SK-N-MC (cell line): ENCODE measurements around the gene KMT2C.
"Not testable (repeated sequence)": the region's sequence is repeated elsewhere in the genome, so short reads cannot be mapped to it uniquely, and the experiment has no call there.

Experiments
- DNase-seq: peaks from one replicate; pipeline ENCODE4 v3.0.0-alpha.2; 2011; ENCODE audit warnings: low read depth, low spot score
- H3K27ac ChIP-seq: fragments of 200-600 bp; sonication (generic); 2 replicates; pipeline ENCODE4 v1.5.1; 2016; ENCODE audit warnings: mixed run types
- H3K36me3 ChIP-seq: fragments of 200-600 bp; sonication (generic); 2 replicates; pipeline ENCODE4 v1.6.1; 2017; ENCODE audit warnings: antibody characterized with exemption, low read length, mixed read lengths; ENCODE audit not compliant: insufficient read depth
- H3K4me3 ChIP-seq: fragments of 200-600 bp; sonication (generic); 2 replicates; pipeline ENCODE4 v1.5.1; 2016
- H3K9ac ChIP-seq: fragments of 200-600 bp; sonication (generic); 2 replicates; pipeline ENCODE4 v1.8.0; 2017; ENCODE audit warnings: mixed run types, mixed read lengths; ENCODE audit not compliant: insufficient read length
- H3K9me3 ChIP-seq: fragments of 200-600 bp; sonication (generic); 2 replicates; pipeline ENCODE4 v1.6.1; 2017; ENCODE audit warnings: low read depth, mild to moderate bottlenecking, antibody characterized with exemption, low read length, moderate library complexity, mixed read lengths
- EZH2 ChIP-seq: fragments of 200-600 bp; sonication (generic); IDR thresholded peaks from one replicate; pipeline ENCODE4 v1.6.1; 2017; ENCODE audit warnings: antibody characterized with exemption
- FOXP2 ChIP-seq: optimal IDR thresholded peaks from 2 replicates; pipeline ENCODE3; 2011; ENCODE audit warnings: mild to moderate bottlenecking, moderate library complexity; ENCODE audit not compliant: insufficient read depth; ENCODE audit errors: extremely low read length, control extremely low read depth
- POLR2AphosphoS5 ChIP-seq: IDR thresholded peaks from 2 replicates; pipeline ENCODE4 v1.6.1; 2012; ENCODE audit warnings: mild to moderate bottlenecking, low read depth, low read length, borderline replicate concordance

Gene KMT2C

DNA sequence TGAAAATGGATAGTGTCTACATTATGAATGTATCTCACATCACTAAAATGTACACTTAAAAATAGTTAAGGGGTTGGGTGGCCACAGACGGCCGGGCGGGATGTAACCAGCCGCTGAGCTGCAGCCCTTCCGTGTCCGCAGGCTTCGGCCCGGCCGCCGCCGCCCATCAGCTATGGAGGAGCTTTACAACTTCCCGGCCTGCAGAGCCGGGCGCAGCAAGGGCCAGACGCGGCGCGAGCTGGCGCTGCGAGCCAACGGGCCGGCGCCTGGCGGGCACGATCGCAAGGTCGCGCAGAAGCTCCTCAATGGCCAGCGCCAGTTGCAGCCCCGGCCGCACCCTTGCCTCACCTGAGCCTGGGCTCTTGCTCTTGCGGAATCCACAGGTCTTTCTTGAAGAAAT is 69.1 kb downstream of the KMT2C start:
- DNase-seq: no peak
- H3K9ac ChIP-seq: no peak overlapping the region
- no peak overlapping the region for H3K27ac ChIP-seq

GRCh38 chr7:152365982-152366603 is 69.7 kb downstream of the KMT2C start:
- Histone ChIP-seq H3K36me3 (peaks cover 5% of the 10 kb centered on the region), H3K9ac (no peak overlapping the region), H3K9me3 (no peaks in the 10 kb centered on the region), H3K27ac (no peak overlapping the region), H3K4me3 (no peak overlapping the region)
- TF ChIP-seq POLR2AphosphoS5 (no peak), EZH2 (no peak), FOXP2 (no peak)
- no peak for DNase-seq

More for the DNA sequence above, 69.1 kb downstream of the KMT2C start:
- TF ChIP-seq FOXP2: no peak
- no peak for TF ChIP-seq POLR2AphosphoS5
- no peak for TF ChIP-seq EZH2
- H3K36me3 ChIP-seq: peaks cover 5% of the 10 kb centered on the region
- no peak overlapping the region for H3K4me3 ChIP-seq
- H3K9me3 ChIP-seq: no peaks in the 10 kb centered on the region

DNA sequence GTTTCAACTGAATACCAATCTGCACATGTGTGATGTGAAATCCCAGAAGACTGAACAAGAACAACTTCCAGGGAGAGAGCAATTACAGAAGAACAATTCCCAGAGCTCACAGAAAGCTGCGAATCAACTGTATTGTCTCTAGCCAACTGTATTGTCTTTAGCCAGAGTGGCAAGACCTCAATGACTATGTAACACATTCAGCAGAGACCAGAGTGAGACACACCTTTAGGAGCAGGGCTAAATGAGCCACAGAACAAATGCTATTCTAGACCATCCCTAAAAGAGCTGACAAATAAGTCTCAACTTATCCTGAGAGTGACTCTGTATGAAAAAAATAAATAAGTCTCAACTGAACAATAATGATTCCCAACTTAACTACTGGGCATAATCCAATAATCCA is 72.0 kb downstream of the KMT2C start:
- peaks cover 5% of the 10 kb centered on the region for H3K36me3 ChIP-seq
- no peaks in the 10 kb centered on the region for H3K9me3 ChIP-seq
- TF ChIP-seq POLR2AphosphoS5: no peak
- H3K4me3 ChIP-seq: no peak overlapping the region
- DNase-seq: no peak
- no peak overlapping the region for H3K9ac ChIP-seq
- H3K27ac ChIP-seq: no peak overlapping the region

DNA sequence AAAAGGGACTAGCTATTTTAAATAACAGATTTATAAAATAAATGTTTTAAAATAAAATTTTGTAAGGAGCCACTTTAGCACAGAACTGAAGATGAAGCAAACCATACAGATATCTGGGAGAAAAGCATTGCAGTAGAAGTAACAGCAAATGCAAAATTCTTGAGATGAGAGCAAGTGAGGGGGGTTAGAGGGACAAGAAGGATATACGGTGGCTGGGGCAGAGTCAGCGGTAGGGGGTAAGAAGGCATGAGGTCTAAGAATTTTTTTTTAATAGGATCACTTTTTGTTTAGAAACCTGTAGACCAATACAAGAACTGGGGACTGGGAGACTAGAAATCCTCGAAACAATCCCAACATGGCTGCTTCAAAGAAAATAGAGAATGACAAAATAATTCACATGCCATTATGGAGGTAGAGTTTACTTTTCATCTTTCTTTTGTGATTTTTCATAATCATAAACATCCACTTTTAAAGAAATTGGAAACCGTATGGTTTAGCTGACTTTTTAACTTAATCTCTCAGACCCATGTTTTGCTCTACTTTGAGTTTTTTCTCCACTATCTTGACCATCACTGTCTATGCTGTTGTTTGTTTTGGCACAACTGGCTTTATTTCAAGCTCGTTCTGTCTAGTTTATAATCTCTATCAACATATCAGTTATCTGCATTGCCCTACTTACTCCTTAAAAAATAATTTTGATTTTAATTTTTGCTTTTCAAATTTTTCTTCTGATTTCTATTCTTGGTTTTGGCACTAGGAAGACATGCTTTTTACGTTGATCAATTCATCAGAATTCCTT is 73.5 kb downstream of the KMT2C start:
- peaks cover 5% of the 10 kb centered on the region for H3K36me3 ChIP-seq
- no peak overlapping the region for H3K27ac ChIP-seq
- H3K9ac ChIP-seq: no peak overlapping the region
- DNase-seq: no peak
- no peaks in the 10 kb centered on the region for H3K9me3 ChIP-seq
- H3K4me3 ChIP-seq: no peak overlapping the region
- TF ChIP-seq EZH2: no peak
- no peak for TF ChIP-seq FOXP2
- no peak for TF ChIP-seq POLR2AphosphoS5

DNA sequence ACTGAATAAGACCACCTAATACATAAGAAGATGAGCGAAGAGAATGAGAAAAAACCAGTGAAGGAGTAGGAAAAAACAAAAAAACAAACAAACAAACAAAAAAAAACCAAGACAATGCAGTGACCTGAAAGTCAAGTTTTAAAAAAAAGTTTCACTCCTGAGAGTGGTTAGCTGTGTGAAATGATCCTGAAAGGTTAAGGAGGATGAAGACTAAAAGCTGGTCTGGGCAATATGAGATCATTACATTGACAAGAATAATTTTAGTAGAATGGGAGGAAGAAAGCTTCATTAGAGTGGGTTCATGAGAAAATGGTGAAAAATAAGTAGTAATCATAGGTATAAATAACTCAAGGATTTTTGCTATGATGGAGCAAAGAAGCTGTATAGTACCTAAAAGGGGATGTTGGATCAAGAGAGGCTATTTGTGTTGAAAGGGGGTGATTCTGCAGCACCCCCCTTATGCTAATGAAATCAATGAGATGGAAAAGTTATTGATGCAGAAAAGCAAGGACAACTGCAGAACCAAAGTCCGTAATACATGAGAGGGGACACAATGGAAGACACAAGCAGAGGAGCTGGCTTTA is 80.2 kb downstream of the KMT2C start:
- peaks cover 46% of the 10 kb centered on the region for H3K36me3 ChIP-seq
- H3K27ac ChIP-seq: no peak overlapping the region
- no peak overlapping the region for H3K9ac ChIP-seq
- no peak for DNase-seq
- H3K4me3 ChIP-seq: no peak overlapping the region
- peaks cover 4% of the 10 kb centered on the region; the same call in 1 of the 2 replicates for H3K9me3 ChIP-seq
- no peak for TF ChIP-seq EZH2
- no peak for TF ChIP-seq POLR2AphosphoS5
- no peak for TF ChIP-seq FOXP2

DNA sequence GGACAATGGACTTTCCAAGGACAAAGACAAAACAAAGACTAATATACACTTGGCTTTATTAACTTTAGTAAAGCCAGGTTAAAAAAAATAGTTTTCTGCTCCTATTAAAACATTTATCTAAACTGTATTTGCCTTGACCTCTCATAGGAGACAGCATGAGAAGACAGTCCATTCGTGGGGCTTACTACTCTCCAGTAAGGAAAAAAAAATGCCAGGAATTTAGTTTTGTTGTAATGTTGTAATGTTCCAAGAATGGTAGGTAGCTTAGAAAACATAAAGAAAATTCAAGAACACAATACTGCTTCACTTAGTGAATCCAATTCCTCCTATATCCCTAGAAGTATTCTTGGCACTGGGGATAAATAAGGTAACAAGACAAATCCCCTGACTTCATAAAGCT is 81.7 kb downstream of the KMT2C start:
- H3K36me3 ChIP-seq: peaks cover 58% of the 10 kb centered on the region
- H3K9me3 ChIP-seq: peaks cover 4% of the 10 kb centered on the region; the same call in 1 of the 2 replicates
- H3K4me3 ChIP-seq: no peak overlapping the region
- H3K27ac ChIP-seq: no peak overlapping the region
- no peak overlapping the region for H3K9ac ChIP-seq
- TF ChIP-seq FOXP2 (no peak), EZH2 (no peak), POLR2AphosphoS5 (no peak)
- DNase-seq: no peak

DNA sequence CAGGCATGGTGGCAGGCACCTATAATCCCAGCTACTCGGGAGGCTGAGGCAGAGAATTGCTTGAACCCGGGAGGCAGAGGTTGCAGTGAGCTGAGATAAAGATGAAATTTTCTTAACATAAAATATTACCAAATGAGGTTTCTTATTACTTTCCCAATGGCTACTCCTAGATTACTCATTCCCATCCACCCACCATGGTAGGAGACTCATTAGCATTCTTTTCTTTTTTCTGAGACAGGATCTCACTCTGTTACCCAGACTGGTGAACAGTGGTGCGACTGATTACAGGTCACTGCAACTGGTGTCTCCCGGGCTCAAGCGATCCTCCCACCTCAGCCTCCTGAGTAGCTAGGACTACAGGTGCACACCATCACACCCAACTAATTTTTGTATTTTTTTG is 82.5 kb downstream of the KMT2C start:
- peaks cover 65% of the 10 kb centered on the region for H3K36me3 ChIP-seq
- not testable (repeated sequence) for DNase-seq

DNA sequence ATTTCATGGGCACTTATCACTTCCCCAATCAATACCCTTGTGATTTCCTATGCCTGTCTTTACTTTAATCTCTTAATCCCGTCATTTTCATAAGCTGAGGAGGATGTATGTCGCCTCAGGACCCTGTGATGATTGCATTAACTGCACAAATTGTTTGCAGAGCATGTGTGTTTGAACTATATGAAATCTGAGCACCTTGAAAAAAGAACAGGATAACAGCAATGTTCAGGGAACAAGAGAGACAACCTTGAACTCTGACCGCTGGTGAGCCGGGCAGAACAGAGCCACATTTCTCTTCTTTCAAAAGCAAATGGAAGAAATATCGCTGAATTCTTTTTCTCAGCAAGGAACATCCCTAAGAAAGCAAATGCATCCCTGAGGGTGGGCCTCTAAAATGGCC is 84.1 kb downstream of the KMT2C start:
- not testable (repeated sequence) for H3K27ac ChIP-seq, DNase-seq, H3K4me3 ChIP-seq, H3K9ac ChIP-seq, H3K9me3 ChIP-seq
- H3K36me3 ChIP-seq: peaks cover 77% of the 10 kb centered on the region

More for the DNA sequence above, 82.5 kb downstream of the KMT2C start:
- H3K27ac ChIP-seq, H3K4me3 ChIP-seq, H3K9me3 ChIP-seq, H3K9ac ChIP-seq: not testable (repeated sequence)

GRCh38 chr7:152351168-152351567 is 84.6 kb downstream of the KMT2C start:
- H3K4me3 ChIP-seq: no peak overlapping the region
- no peak overlapping the region for H3K27ac ChIP-seq
- peaks cover 8% of the 10 kb centered on the region for H3K9me3 ChIP-seq
- DNase-seq: no peak
- H3K36me3 ChIP-seq: peaks cover 77% of the 10 kb centered on the region
- TF ChIP-seq POLR2AphosphoS5: no peak
- TF ChIP-seq FOXP2: no peak
- TF ChIP-seq EZH2: no peak
- no peak overlapping the region for H3K9ac ChIP-seq
